Astrocyte (in vitro differentiated cells and primary cell): ENCODE measurements around the gene GFOD1.

Experiments used
- EZH2 ChIP-seq: IDR thresholded peaks from 2 replicates; pipeline ENCODE4 v1.6.1; 2012; ENCODE audit warnings: mild to moderate bottlenecking, low read length, inconsistent platforms; ENCODE audit not compliant: insufficient read depth
- TF ChIP-seq, protein P1 (sequence below): IDR thresholded peaks from 2 replicates; pipeline ENCODE4 v1.5.1; 2011; ENCODE audit warnings: low read depth, mild to moderate bottlenecking, inconsistent platforms, low read length, moderate library complexity; ENCODE audit not compliant: insufficient read depth

DNA sequence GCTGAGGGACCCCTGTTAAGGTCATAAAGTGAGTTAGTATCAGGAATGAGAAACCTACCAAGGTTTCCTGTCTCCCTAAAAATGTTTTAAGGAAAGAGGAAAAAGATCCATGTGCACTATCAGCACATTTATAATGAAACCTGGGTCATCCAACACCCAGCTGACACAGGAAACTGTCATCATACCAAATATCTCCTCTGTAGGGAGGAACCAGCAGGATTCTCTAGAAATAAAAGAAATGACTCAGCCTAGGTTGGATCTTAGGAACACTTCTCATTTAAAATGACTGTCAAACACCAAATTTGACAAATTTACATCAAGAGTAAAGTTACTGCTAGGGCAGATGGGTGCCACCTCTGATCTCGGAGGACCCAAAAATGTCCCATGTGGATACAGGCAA lies 21.7 kb downstream of the GFOD1 start:
- TF ChIP-seq, protein P1, sequence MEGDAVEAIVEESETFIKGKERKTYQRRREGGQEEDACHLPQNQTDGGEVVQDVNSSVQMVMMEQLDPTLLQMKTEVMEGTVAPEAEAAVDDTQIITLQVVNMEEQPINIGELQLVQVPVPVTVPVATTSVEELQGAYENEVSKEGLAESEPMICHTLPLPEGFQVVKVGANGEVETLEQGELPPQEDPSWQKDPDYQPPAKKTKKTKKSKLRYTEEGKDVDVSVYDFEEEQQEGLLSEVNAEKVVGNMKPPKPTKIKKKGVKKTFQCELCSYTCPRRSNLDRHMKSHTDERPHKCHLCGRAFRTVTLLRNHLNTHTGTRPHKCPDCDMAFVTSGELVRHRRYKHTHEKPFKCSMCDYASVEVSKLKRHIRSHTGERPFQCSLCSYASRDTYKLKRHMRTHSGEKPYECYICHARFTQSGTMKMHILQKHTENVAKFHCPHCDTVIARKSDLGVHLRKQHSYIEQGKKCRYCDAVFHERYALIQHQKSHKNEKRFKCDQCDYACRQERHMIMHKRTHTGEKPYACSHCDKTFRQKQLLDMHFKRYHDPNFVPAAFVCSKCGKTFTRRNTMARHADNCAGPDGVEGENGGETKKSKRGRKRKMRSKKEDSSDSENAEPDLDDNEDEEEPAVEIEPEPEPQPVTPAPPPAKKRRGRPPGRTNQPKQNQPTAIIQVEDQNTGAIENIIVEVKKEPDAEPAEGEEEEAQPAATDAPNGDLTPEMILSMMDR: no peak
- no peak for TF ChIP-seq EZH2
